IPS DF 6.9 (cell line): ENCODE measurements around the gene AGBL4.

Experiments
- DNase-seq: peaks from one replicate; pipeline ENCODE4 v3.0.0-alpha.2; 2013; ENCODE audit warnings: low read depth, low spot score
- H3K27ac ChIP-seq: one replicate; pipeline ENCODE4 v1.5.1; 2013; ENCODE audit warnings: low read length, control low read depth
- H3K27me3 ChIP-seq: 2 replicates; pipeline ENCODE4 v1.6.1; 2013; ENCODE audit warnings: mild to moderate bottlenecking, low read length; ENCODE audit not compliant: control insufficient read depth, insufficient read depth
- H3K36me3 ChIP-seq: 2 replicates; pipeline ENCODE4 v1.6.1; 2013; ENCODE audit warnings: low read length; ENCODE audit not compliant: control insufficient read depth, insufficient read depth
- H3K4me1 ChIP-seq: 2 replicates; pipeline ENCODE4 v1.6.1; 2013; ENCODE audit warnings: low read length; ENCODE audit not compliant: control insufficient read depth, insufficient read depth
- H3K4me3 ChIP-seq: 2 replicates; pipeline ENCODE4 v1.5.1; 2013; ENCODE audit warnings: mild to moderate bottlenecking, low read length
- H3K9me3 ChIP-seq: 2 replicates; pipeline ENCODE4 v1.6.1; 2013; ENCODE audit warnings: low read length, inconsistent platforms; ENCODE audit not compliant: control insufficient read depth, insufficient read depth
- WGBS: extraction: QIAGEN DNeasy Blood & Tissue Kit; methylation state at CpG from one replicate; pipeline ENCODE4 v1.1.7; 2013; ENCODE audit warnings: mixed read lengths, missing lambda C conversion rate; ENCODE audit not compliant: insufficient read length, insufficient coverage; 5-methylcytosine and 5-hydroxymethylcytosine counted together

Gene AGBL4

GRCh38 chr1:48864913-48865312 lies 1158.8 kb downstream of the AGBL4 start:
- no peaks in the 10 kb centered on the region for H3K27me3 ChIP-seq
- no peak overlapping the region for H3K4me3 ChIP-seq
- no peaks in the 10 kb centered on the region for H3K36me3 ChIP-seq
- H3K27ac ChIP-seq: no peak overlapping the region
- H3K9me3 ChIP-seq: no peaks in the 10 kb centered on the region
- no CpG with 5 or more reads among the region's 2 CpGs for WGBS
- H3K4me1 ChIP-seq: no peaks in the 10 kb centered on the region
- no peak for DNase-seq

- no peaks in the 10 kb centered on the region for H3K27me3 ChIP-seq
- no peak for DNase-seq
- no peaks in the 10 kb centered on the region for H3K9me3 ChIP-seq
- H3K36me3 ChIP-seq: no peaks in the 10 kb centered on the region
- H3K4me3 ChIP-seq: no peak overlapping the region
- no peak overlapping the region for H3K27ac ChIP-seq
- H3K4me1 ChIP-seq: no peaks in the 10 kb centered on the region
- WGBS: no CpG with 5 or more reads among the region's 2 CpGs
Measured at GRCh38 chr1:48859456-48859855, 1164.3 kb downstream of the AGBL4 start.

- Histone ChIP-seq H3K27me3 (no peaks in the 10 kb centered on the region), H3K9me3 (no peaks in the 10 kb centered on the region), H3K4me3 (no peak overlapping the region), H3K4me1 (no peaks in the 10 kb centered on the region), H3K27ac (no peak overlapping the region), H3K36me3 (no peaks in the 10 kb centered on the region)
- no CpG with 5 or more reads among the region's 3 CpGs for WGBS
- DNase-seq: no peak
Measured at GRCh38 chr1:48858200-48858920, 1165.4 kb downstream of the AGBL4 start.

GRCh38 chr1:48853006-48853405 lies 1170.7 kb downstream of the AGBL4 start:
- DNase-seq: no peak
- no peak overlapping the region for H3K27ac ChIP-seq
- H3K27me3 ChIP-seq: no peaks in the 10 kb centered on the region
- no peak overlapping the region for H3K4me3 ChIP-seq
- H3K9me3 ChIP-seq: no peaks in the 10 kb centered on the region
- peaks cover 1% of the 10 kb centered on the region; the same call in 1 of the 2 replicates for H3K4me1 ChIP-seq
- H3K36me3 ChIP-seq: no peaks in the 10 kb centered on the region

- H3K9me3 ChIP-seq: no peaks in the 10 kb centered on the region
- no peak overlapping the region for H3K27ac ChIP-seq
- no peak for DNase-seq
- no peaks in the 10 kb centered on the region for H3K27me3 ChIP-seq
- H3K4me3 ChIP-seq: no peak overlapping the region
- no CpG with 5 or more reads among the region's 2 CpGs for WGBS
- H3K36me3 ChIP-seq: no peaks in the 10 kb centered on the region
- peaks cover 1% of the 10 kb centered on the region; the same call in 1 of the 2 replicates for H3K4me1 ChIP-seq
Measured at GRCh38 chr1:48851638-48852037, 1172.1 kb downstream of the AGBL4 start.

- Histone ChIP-seq H3K4me3 (no peak overlapping the region), H3K4me1 (peaks cover 1% of the 10 kb centered on the region; the same call in 1 of the 2 replicates), H3K9me3 (no peaks in the 10 kb centered on the region), H3K36me3 (no peaks in the 10 kb centered on the region), H3K27ac (no peak overlapping the region), H3K27me3 (no peaks in the 10 kb centered on the region)
- DNase-seq: no peak
- WGBS: no CpG with 5 or more reads among the region's 2 CpGs
Measured at GRCh38 chr1:48848035-48848434, 1175.7 kb downstream of the AGBL4 start.

- DNase-seq: no peak
- H3K27ac ChIP-seq: no peak overlapping the region
- H3K4me1 ChIP-seq: peaks cover 1% of the 10 kb centered on the region; the same call in 1 of the 2 replicates
- no peaks in the 10 kb centered on the region for H3K9me3 ChIP-seq
- H3K27me3 ChIP-seq: no peaks in the 10 kb centered on the region
- no peaks in the 10 kb centered on the region for H3K36me3 ChIP-seq
- no peak overlapping the region for H3K4me3 ChIP-seq
- WGBS: no CpG with 5 or more reads among the region's 1 CpG
Measured at GRCh38 chr1:48846441-48846840, 1177.3 kb downstream of the AGBL4 start.

- WGBS: no CpG with 5 or more reads among the region's 3 CpGs
- Histone ChIP-seq H3K36me3 (no peaks in the 10 kb centered on the region), H3K4me1 (peaks cover 1% of the 10 kb centered on the region; the same call in 1 of the 2 replicates), H3K27ac (no peak overlapping the region), H3K27me3 (no peaks in the 10 kb centered on the region), H3K4me3 (no peak overlapping the region), H3K9me3 (no peaks in the 10 kb centered on the region)
- no peak for DNase-seq
Measured at GRCh38 chr1:48844187-48844586, 1179.6 kb downstream of the AGBL4 start.

- Histone ChIP-seq H3K4me3 (no peak overlapping the region), H3K27me3 (no peaks in the 10 kb centered on the region), H3K4me1 (no peaks in the 10 kb centered on the region), H3K36me3 (no peaks in the 10 kb centered on the region), H3K9me3 (no peaks in the 10 kb centered on the region), H3K27ac (no peak overlapping the region)
- WGBS: no CpG with 5 or more reads among the region's 2 CpGs
- no peak for DNase-seq
Measured at GRCh38 chr1:48841966-48842365, 1181.8 kb downstream of the AGBL4 start.

GRCh38 chr1:48841461-48841860 lies 1182.3 kb downstream of the AGBL4 start:
- no peaks in the 10 kb centered on the region for H3K27me3 ChIP-seq
- no peak for DNase-seq
- no peaks in the 10 kb centered on the region for H3K36me3 ChIP-seq
- no peaks in the 10 kb centered on the region for H3K9me3 ChIP-seq
- no CpG with 5 or more reads among the region's 3 CpGs for WGBS
- no peak overlapping the region for H3K4me3 ChIP-seq
- H3K27ac ChIP-seq: no peak overlapping the region
- no peaks in the 10 kb centered on the region for H3K4me1 ChIP-seq
